Myocyte (in vitro differentiated cells): Measurements from ENCODE around the gene IMMP2L. TPM values are rescaled to one million over a fixed set of nuclear protein-coding genes. Genes with fewer than 3 reads are reported as not detected.

Experiments
- DNase-seq: peaks from one replicate; pipeline ENCODE4 v3.0.0-alpha.2; 2012; ENCODE audit warnings: low read depth
- total RNA-seq: library from RNA; depleted of rRNA; stranded (reverse); fragments of >200 nt; gene quantifications from 2 replicates; pipeline ENCODE4 v1.2.3, GENCODE V29; 2014

The IMMP2L gene
- total RNA-seq, 1 donor from 2014 or later = 12.8 TPM

GRCh38 chr7:110766864-110767263, 795.4 kb downstream of the IMMP2L start:
- no peak for DNase-seq

GRCh38 chr7:110764852-110765251, 797.4 kb downstream of the IMMP2L start:
- DNase-seq = no peak

GRCh38 chr7:110762546-110763225, 799.6 kb downstream of the IMMP2L start:
- no peak for DNase-seq

DNA sequence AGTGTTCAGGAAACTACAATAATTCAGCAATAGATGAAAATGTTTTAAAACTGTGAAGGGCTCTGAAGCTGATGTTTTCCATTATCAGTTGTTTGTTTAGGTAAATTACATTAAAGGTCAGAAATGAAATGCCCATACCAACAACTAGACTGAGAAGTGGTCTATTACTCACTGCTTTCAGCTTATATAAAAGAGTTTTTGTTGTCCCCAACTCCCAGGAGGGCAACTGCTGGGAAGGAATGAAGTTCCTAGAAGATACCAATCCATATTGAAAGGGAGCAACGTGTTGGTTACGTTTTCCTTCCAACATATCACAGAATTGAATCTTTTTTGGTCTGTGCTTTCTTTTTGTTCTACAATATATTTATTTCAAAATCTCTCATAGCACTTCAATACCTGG, 802.0 kb downstream of the IMMP2L start:
- DNase-seq = no peak

GRCh38 chr7:110759069-110759468, 803.2 kb downstream of the IMMP2L start:
- no peak for DNase-seq

GRCh38 chr7:110754649-110755048, 807.6 kb downstream of the IMMP2L start:
- DNase-seq = no peak

- no peak for DNase-seq
Measured at GRCh38 chr7:110750931-110751605, 811.2 kb downstream of the IMMP2L start.

- no peak for DNase-seq
Measured at GRCh38 chr7:110733221-110733620, 829.1 kb downstream of the IMMP2L start.

GRCh38 chr7:110724811-110725210, 837.5 kb downstream of the IMMP2L start:
- DNase-seq = no peak

- no peak for DNase-seq
Measured at GRCh38 chr7:110721395-110721794, 840.9 kb downstream of the IMMP2L start.

DNA sequence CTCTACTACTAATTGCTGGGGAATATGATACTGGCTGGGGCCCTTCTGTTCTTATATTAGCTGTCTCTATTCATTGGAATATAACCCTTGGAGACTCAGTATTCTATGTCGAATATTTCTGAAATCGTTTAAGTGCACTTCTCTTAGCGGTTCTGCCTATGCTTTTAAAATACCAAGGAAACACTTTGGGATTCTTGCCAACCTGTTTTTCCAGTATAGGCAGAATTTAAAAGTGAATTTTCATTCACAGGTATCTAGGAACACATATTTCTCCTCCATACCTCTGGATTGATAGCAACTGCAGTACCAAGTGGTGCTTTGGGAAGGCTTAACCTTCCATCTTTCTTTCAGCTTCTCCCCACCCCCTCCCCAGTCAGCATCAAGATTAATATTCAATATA, 841.7 kb downstream of the IMMP2L start:
- no peak for DNase-seq

DNA sequence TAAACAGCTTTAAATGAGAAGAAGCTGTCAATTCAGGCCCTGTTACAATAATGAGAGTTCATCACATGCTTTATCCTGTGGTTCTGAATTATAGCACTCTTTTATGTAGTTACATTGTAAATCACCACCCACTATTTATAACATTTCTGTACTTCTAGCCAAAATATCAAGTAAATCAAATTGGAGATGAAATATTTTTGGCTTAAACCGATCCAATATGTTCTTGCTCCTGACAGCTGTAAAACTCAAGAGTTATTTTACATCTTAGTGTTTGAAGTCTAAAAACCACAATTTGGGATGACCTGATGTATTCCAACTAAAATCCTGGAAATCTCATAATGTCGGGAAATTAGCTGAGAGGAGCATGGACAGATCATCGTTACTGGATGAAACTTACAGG, 842.6 kb downstream of the IMMP2L start:
- no peak for DNase-seq

GRCh38 chr7:110718503-110719205, 843.6 kb downstream of the IMMP2L start:
- no peak for DNase-seq

GRCh38 chr7:110704225-110704624, 858.1 kb downstream of the IMMP2L start:
- DNase-seq = no peak

GRCh38 chr7:110698576-110698975, 863.7 kb downstream of the IMMP2L start:
- DNase-seq = no peak

GRCh38 chr7:110693344-110693743, 868.9 kb downstream of the IMMP2L start:
- no peak for DNase-seq

DNA sequence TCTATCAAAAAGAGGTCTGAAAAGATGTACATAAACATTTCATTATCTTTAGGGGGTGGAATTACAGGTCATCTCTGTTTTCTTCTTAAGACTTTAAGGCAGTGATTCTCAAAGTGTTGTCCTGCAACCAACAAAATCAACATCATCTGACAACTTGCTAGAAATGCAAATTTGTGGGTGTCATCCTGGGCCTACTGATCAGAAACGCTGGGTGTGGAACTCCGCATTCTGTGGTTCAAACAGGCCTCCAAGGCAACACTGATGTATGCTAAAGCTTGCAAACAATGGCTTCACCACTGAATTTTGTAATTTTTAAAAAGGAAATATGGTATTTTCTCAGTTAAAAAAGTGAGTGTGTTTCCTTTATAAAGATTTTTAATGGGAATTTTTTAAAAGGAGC, 873.4 kb downstream of the IMMP2L start:
- DNase-seq = no peak

DNA sequence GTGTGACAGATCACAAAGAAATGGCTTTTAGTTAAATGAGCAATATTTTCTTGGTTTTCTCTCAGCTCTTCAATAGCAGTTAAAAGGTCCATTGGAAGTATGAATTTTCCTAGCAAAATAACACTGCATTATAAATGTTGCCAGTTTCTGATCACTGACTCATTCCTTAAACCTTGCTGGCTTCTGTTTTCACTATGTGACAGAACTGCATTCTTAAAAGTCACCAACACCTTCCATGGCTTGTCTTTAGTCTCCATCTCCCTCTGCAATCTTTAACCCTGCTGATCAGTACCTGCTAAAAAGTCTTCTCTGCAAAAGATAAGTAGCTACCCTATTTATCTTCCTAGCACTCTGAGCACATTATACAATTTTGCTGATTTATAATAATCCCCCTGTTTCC, 876.4 kb downstream of the IMMP2L start:
- DNase-seq = no peak

GRCh38 chr7:110681941-110682340, 880.4 kb downstream of the IMMP2L start:
- no peak for DNase-seq

- DNase-seq = no peak
Measured at GRCh38 chr7:110677405-110677804, 884.9 kb downstream of the IMMP2L start.

- DNase-seq = no peak
Measured at GRCh38 chr7:110676785-110677184, 885.5 kb downstream of the IMMP2L start.

DNA sequence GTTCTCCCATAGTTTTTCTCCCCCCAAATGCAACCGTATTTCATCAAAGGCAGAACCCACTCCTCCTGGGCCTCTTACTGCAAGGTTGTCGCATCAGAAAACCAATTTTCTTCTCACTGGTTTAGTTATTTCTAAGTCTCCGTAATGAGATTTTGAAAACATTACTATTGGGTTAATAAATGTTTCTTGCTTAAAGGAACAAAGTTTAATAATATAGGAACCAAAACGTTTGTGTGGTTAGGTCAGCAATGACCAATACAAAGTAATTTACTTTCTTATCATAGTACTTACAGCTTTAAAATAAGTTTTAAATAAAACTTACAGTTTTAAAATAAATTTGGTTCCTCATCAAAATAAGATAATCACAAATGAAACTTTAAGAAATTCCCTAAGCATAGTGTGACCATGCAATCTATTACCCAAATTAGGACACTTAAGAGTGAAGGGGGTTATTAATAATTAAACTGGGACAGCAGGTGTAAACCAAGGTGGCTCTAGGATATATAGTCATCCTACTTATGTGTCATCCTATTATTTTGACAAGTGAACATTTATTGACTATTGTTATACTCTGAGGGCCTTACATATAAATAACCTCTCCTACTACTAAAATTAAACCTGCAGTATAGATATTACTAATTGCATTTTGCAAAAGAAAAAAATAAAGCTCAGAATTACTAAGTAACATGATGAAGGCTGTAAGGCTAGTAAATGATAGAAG, 886.7 kb downstream of the IMMP2L start:
- no peak for DNase-seq
